PC-3 (cell line): Measurements from ENCODE around the gene TBC1D2.

Experiments
- CTCF ChIP-seq: fragments of 300-600 bp; sonication (generic); conservative IDR thresholded peaks from 2 replicates; pipeline ENCODE4 v1.5.1; 2017; ENCODE audit warnings: antibody characterized with exemption, low read depth, mild to moderate bottlenecking, low read length
- EZH2 ChIP-seq: fragments of 300-600 bp; sonication (generic); IDR thresholded peaks from one replicate; pipeline ENCODE4 v1.6.1; 2017; ENCODE audit warnings: antibody characterized with exemption, mild to moderate bottlenecking, low read length; ENCODE audit not compliant: unreplicated experiment
- EZH2phosphoT487 ChIP-seq: fragments of 300-600 bp; sonication (generic); IDR thresholded peaks from 2 replicates; pipeline ENCODE4 v1.6.1; 2018; ENCODE audit warnings: mild to moderate bottlenecking, antibody characterized with exemption, low read length, borderline replicate concordance

- TF ChIP-seq CTCF (no peak), EZH2phosphoT487 (no peak), EZH2 (no peak)
Observed at GRCh38 chr9:98154678-98155077, 100.8 kb downstream of the TBC1D2 start.
